Panc1 (cell line): Measurements from ENCODE around the gene RBM24.

ENCODE experiments used
- CTCF ChIP-seq: fragments of 450-650 bp; IDR thresholded peaks from 2 replicates; pipeline ENCODE4 v1.5.1; 2017; ENCODE audit warnings: mild to moderate bottlenecking
- POLR2AphosphoS5 ChIP-seq: IDR thresholded peaks from 2 replicates; pipeline ENCODE4 v1.6.1; 2012; ENCODE audit warnings: mild to moderate bottlenecking, low read depth, low read length, moderate library complexity

DNA sequence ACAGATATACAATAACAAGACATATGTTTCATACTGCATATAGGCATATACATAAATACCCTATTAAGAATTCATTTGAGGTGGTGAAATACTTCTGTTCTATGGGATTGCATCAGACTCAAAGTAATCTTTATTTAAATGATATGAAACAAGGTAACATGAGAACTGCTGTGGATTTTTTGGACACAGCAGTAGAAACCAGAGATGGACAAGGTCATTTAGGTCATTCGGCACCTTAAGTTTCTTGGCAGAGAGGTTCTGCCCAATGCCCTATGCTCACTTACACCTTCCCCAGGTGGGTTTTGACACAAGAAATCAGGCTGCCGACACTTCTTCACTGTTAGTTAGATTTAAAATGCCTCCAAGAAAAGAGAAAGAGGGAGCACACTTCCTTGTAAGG is 43.9 kb upstream of the RBM24 start:
- TF ChIP-seq POLR2AphosphoS5, result no peak
- TF ChIP-seq CTCF, result no peak
